OCI-LY1 (cell line): ENCODE measurements around the gene POLR2J.
"Not testable (repeated sequence)": the region's sequence is repeated elsewhere in the genome, so short reads cannot be mapped to it uniquely, and the experiment has no call there.

ENCODE experiments used
- H2AFZ ChIP-seq: fragments of 200-600 bp; sonication (generic), shearing (Covaris generic); 2 replicates; pipeline ENCODE4 v1.6.0; 2014; ENCODE audit warnings: antibody characterized with exemption, mild to moderate bottlenecking, low read length
- H3F3A ChIP-seq: fragments of 200-600 bp; sonication (generic), shearing (Covaris generic); 2 replicates; pipeline ENCODE4 v1.6.0; 2014; ENCODE audit warnings: mild to moderate bottlenecking, antibody characterized with exemption, low read length, moderate library complexity; ENCODE audit not compliant: insufficient read depth
- H3K27ac ChIP-seq: fragments of 200-600 bp; sonication (generic); 2 replicates; pipeline ENCODE4 v1.5.1; 2014; ENCODE audit warnings: low read length, mixed run types, mild to moderate bottlenecking, low read depth; ENCODE audit not compliant: poor library complexity, severe bottlenecking
- H3K27me3 ChIP-seq: fragments of 200-600 bp; sonication (generic); 2 replicates; pipeline ENCODE4 v1.6.0; 2014; ENCODE audit warnings: antibody characterized with exemption, mild to moderate bottlenecking, low read length, moderate library complexity; ENCODE audit not compliant: insufficient read depth
- H3K36me3 ChIP-seq: fragments of 200-600 bp; sonication (generic); 2 replicates; pipeline ENCODE4 v1.6.1; 2014; ENCODE audit warnings: mild to moderate bottlenecking, antibody characterized with exemption, low read length, moderate library complexity, mixed read lengths; ENCODE audit not compliant: insufficient read depth
- H3K4me1 ChIP-seq: fragments of 200-600 bp; sonication (generic); 2 replicates; pipeline ENCODE4 v1.5.1; 2014; ENCODE audit warnings: mild to moderate bottlenecking, low read length, moderate library complexity; ENCODE audit not compliant: insufficient read depth, severe bottlenecking
- H3K4me2 ChIP-seq: fragments of 200-600 bp; sonication (generic), shearing (Covaris generic); 2 replicates; pipeline ENCODE4 v1.6.1; 2014; ENCODE audit warnings: low read length
- H3K4me3 ChIP-seq: fragments of 200-600 bp; sonication (generic); 2 replicates; pipeline ENCODE4 v1.5.1; 2014; ENCODE audit warnings: low read length, low read depth, mild to moderate bottlenecking, mixed read lengths; ENCODE audit not compliant: poor library complexity, severe bottlenecking
- H3K79me2 ChIP-seq: fragments of 200-600 bp; shearing (Covaris generic); 2 replicates; pipeline ENCODE4 v1.6.1; 2016; ENCODE audit warnings: mixed run types, low read length, mixed read lengths; ENCODE audit not compliant: insufficient read depth
- H3K9ac ChIP-seq: fragments of 200-600 bp; sonication (generic), shearing (Covaris generic); 2 replicates; pipeline ENCODE4 v1.6.1; 2014; ENCODE audit warnings: mild to moderate bottlenecking, low read length, mixed read lengths
- H3K9me2 ChIP-seq: fragments of 200-600 bp; sonication (generic), shearing (Covaris generic); 2 replicates; pipeline ENCODE4 v1.6.1; 2014; ENCODE audit warnings: low read depth, mild to moderate bottlenecking, low read length, mixed read lengths
- H3K9me3 ChIP-seq: fragments of 200-600 bp; shearing (Covaris generic); 2 replicates; pipeline ENCODE4 v1.6.1; 2014; ENCODE audit warnings: low read length, mixed read lengths
- H4K20me1 ChIP-seq: fragments of 200-600 bp; sonication (generic), shearing (Covaris generic); 2 replicates; pipeline ENCODE4 v1.6.0; 2016; ENCODE audit warnings: mild to moderate bottlenecking, low read length; ENCODE audit not compliant: insufficient read depth
- EZH2 ChIP-seq: fragments of 200-600 bp; sonication (generic), shearing (Covaris generic); IDR thresholded peaks from 2 replicates; pipeline ENCODE4 v1.8.0; 2017; ENCODE audit warnings: borderline replicate concordance, mixed run types, mild to moderate bottlenecking, antibody characterized with exemption, low read length, moderate library complexity, mixed read lengths
- TF ChIP-seq, protein P1 (sequence below): fragments of 200-600 bp; sonication (generic), shearing (Covaris generic); IDR thresholded peaks from 2 replicates; pipeline ENCODE4 v1.5.1; 2017; ENCODE audit warnings: mild to moderate bottlenecking, antibody characterized with exemption, low read length, moderate library complexity, mixed read lengths

Gene POLR2J

DNA sequence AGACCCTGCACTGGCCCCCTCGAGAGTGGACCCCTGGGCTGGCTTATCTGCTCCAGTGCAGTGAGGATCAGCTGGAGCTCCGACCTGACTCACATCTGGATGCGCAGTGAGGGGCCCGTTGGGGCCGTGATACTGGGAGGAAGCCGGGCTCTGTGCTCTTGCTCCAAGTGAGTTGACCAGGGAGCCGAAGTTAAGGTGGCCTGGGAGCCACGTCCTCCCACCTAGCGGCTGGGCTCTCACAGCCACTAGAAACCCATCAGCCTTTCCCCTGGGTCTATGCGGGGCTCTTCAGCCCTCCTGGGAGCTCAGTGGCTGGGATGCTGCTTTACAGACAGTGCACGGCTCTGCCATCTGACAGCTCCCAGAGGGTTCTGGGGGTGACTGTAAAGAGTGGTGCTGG lies 23.1 kb downstream of the POLR2J start:
- Histone ChIP-seq H3K9me3 (no peaks in the 10 kb centered on the region), H3K4me1 (peaks cover 22% of the 10 kb centered on the region), H3K27me3 (no peaks in the 10 kb centered on the region), H3K9me2 (no peaks in the 10 kb centered on the region), H3K79me2 (no peaks in the 10 kb centered on the region), H3K4me3 (no peak overlapping the region), H3F3A (no peaks in the 10 kb centered on the region; the same call in 1 of the 2 replicates), H3K9ac (no peak overlapping the region), H3K4me2 (no peak overlapping the region), H3K36me3 (peaks cover 39% of the 10 kb centered on the region), H3K27ac (no peak overlapping the region), H4K20me1 (no peaks in the 10 kb centered on the region), H2AFZ (no peak overlapping the region)
- TF ChIP-seq EZH2 = no peak
- TF ChIP-seq, protein P1, sequence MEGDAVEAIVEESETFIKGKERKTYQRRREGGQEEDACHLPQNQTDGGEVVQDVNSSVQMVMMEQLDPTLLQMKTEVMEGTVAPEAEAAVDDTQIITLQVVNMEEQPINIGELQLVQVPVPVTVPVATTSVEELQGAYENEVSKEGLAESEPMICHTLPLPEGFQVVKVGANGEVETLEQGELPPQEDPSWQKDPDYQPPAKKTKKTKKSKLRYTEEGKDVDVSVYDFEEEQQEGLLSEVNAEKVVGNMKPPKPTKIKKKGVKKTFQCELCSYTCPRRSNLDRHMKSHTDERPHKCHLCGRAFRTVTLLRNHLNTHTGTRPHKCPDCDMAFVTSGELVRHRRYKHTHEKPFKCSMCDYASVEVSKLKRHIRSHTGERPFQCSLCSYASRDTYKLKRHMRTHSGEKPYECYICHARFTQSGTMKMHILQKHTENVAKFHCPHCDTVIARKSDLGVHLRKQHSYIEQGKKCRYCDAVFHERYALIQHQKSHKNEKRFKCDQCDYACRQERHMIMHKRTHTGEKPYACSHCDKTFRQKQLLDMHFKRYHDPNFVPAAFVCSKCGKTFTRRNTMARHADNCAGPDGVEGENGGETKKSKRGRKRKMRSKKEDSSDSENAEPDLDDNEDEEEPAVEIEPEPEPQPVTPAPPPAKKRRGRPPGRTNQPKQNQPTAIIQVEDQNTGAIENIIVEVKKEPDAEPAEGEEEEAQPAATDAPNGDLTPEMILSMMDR = no peak

- peak overlapping the region; percentile 62 for H3K27ac ChIP-seq
- H3K27me3 ChIP-seq, H2AFZ ChIP-seq, H3K4me2 ChIP-seq, H3K4me3 ChIP-seq, H3K9me2 ChIP-seq, H3K9me3 ChIP-seq, H3K9ac ChIP-seq, H4K20me1 ChIP-seq, H3K79me2 ChIP-seq, H3F3A ChIP-seq: not testable (repeated sequence)
- peaks cover 28% of the 10 kb centered on the region for H3K4me1 ChIP-seq
- peaks cover 39% of the 10 kb centered on the region for H3K36me3 ChIP-seq
Measured at GRCh38 chr7:102454932-102455331, 23.8 kb downstream of the POLR2J start.

GRCh38 chr7:102454468-102454867 lies 24.3 kb downstream of the POLR2J start:
- H3K27ac ChIP-seq = peak overlapping the region; percentile 62
- no peak overlapping the region for H2AFZ ChIP-seq
- H3K4me1 ChIP-seq = peaks cover 28% of the 10 kb centered on the region
- no peaks in the 10 kb centered on the region for H3K27me3 ChIP-seq
- H3K79me2 ChIP-seq = no peaks in the 10 kb centered on the region
- no peak overlapping the region for H3K4me2 ChIP-seq
- H4K20me1 ChIP-seq = no peaks in the 10 kb centered on the region
- no peak overlapping the region for H3K4me3 ChIP-seq
- no peak overlapping the region; the same call in 1 of the 2 replicates for H3K9ac ChIP-seq
- no peaks in the 10 kb centered on the region for H3K9me2 ChIP-seq
- no peaks in the 10 kb centered on the region for H3K9me3 ChIP-seq
- no peaks in the 10 kb centered on the region; the same call in 1 of the 2 replicates for H3F3A ChIP-seq
- H3K36me3 ChIP-seq = peaks cover 37% of the 10 kb centered on the region
- TF ChIP-seq, protein P1 = no peak
- no peak for TF ChIP-seq EZH2

DNA sequence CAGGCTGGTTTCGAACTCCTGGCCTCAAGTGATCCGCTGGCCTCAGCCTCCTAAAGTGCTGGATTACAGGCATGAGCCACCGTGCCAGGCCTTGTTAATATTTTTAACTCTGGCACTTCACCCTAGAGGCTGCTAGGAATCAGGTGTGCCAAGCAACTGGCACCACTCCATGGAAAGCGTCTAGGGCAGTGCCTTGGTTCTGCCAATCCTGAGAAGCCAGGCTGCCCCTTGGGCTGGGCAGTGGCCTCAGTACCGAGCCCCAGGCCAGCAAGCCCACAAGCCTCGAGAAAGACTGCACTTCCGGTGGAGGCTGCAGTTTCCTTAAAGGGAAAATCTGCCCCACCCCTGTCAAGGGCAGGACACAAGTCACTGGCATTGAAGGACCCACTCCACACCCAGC lies 25.4 kb downstream of the POLR2J start:
- Histone ChIP-seq H2AFZ (no peak overlapping the region), H3K4me3 (no peak overlapping the region), H3K9ac (no peak overlapping the region), H3F3A (no peaks in the 10 kb centered on the region; the same call in 1 of the 2 replicates), H3K27me3 (no peaks in the 10 kb centered on the region), H3K9me2 (no peaks in the 10 kb centered on the region), H3K4me2 (no peak overlapping the region), H3K9me3 (no peaks in the 10 kb centered on the region), H3K36me3 (peaks cover 34% of the 10 kb centered on the region), H4K20me1 (no peaks in the 10 kb centered on the region), H3K79me2 (no peaks in the 10 kb centered on the region), H3K4me1 (peaks cover 28% of the 10 kb centered on the region), H3K27ac (no peak overlapping the region)
- TF ChIP-seq EZH2 = no peak
- TF ChIP-seq, protein P1 = no peak
